Inflammatory macrophage (primary cell): Measurements from ENCODE around the gene TLE1.

Experiments used
- DNase-seq, 2 donors: peaks; one replicate each; pipeline ENCODE4 v3.0.0-alpha.2; 2020 to 2022

TLE1 gene

DNA sequence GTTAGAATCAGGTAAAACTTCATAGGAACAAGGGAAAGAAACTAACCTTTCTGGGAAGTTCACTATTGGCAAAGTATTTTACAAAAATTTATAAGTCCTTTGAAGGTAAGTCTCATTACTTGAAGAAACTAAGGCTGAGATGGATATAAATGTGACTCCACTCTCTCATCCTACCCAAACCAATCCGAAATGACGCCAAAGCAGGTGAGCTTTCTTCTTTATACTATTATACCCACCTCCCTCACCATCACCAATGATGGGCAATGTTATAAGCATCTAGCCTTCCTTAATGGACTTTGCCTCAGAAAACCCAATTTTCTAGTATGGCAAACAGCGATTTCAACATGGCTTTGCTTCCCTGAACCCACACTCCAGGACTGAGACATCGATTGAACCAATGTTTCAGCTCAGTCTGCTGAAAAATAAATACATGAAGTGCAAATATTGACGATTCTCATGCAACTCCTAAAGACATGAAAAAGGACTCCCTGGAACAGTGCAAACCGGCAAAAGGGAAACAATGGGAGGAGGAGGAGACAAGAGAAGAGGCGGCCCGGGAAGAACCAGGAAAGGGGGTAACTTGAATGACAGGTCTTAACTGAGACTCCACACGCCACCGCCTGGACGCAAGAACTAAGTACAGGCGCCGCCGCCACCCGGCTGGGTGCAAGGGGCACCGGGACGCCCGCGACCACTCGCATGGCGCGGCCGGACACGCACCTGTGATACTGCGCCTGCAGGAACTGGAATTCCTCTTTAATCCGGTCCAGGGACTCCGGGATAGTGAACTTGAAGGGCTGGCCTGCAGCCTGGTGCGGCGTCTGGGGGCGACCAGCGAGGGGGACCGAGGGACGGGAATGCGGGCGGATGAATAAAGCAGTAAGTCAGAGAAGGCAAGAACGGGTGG, 2.5 kb downstream of the TLE1 start:
- peak; percentile 23 to 71 for DNase-seq

DNA sequence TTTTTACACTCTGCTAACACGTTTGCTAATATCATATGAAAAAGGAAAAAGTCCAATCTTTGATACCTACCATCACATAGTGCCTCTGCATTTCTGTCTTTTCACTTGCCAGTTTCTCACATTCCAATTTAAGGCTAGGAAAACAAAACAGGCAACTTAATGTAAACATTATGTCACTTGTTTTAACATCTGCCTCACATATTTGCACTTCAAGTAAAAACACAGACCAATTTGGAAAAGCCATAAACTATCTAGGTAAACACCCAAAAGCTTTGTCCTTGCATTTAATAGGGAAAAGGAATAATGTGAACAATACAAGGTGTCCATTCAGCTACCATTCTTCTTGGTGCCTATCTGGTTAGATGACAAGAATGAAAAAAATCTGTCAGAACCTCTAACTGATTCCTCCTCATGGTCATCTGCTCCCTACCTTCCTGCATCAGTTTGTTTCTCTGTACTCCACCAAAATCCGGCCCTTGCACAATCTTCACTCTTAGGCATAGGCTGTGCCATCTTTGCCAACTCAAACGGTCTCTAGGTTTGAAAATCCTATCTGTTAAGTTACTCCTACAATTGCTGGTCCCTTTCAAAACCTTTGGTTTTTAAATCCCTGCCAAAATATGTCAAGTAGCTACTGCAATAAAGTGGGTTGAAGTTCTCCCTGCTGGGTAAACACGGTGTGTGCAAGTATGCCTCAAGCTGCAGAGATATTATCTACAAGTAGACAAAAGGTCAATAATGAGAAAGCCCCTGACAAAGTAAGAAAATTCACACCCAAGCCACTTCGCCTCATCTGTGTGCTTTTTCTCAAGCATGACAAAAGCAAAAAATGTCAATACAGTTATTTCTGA, 3.4 kb downstream of the TLE1 start:
- DNase-seq: no peak

DNA sequence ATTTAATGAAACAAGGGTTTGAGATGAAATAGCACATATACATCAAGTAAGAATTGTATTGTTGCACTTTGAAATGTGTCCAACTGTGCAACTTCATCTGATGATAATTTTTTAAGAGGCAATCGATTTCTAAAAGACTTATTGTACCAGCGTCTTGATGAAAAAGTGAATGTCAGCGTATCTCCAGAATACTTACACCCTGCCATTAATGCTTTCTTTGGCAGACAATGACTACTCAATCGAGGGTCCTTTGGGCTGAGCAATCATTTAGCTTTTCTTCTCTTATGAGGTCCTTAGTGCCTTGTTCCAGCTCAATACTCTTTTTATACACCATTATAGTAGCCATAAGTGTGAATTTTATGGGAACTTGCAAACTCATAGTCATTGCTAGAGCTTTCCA, 4.7 kb downstream of the TLE1 start:
- DNase-seq: no peak

- DNase-seq: no peak
These were observed 5.6 kb downstream of the TLE1 start for GRCh38 chr9:81683704-81684103.

DNA sequence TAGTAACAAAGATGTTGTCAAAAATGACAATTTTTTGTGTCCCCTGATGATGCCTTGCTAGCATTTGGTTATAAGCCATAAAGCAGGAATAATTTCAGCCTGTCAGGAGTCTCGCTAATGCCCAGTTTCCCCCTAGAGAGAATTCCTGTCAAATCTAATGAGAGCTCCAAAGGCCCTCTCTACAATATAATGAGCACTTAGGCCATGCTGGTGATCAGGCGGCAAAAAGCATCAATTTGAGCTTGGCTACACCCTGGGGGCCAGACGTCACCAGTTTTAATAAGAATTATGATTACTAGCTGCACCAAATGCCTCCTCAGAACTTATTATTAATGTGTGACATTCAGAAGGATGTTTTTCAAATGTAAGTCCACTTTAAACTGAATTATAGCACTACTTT, 6.1 kb downstream of the TLE1 start:
- DNase-seq: no peak

- peak in 1 of 2 donors; percentile 7 for DNase-seq
These were observed 6.5 kb downstream of the TLE1 start for GRCh38 chr9:81682797-81683196.

DNA sequence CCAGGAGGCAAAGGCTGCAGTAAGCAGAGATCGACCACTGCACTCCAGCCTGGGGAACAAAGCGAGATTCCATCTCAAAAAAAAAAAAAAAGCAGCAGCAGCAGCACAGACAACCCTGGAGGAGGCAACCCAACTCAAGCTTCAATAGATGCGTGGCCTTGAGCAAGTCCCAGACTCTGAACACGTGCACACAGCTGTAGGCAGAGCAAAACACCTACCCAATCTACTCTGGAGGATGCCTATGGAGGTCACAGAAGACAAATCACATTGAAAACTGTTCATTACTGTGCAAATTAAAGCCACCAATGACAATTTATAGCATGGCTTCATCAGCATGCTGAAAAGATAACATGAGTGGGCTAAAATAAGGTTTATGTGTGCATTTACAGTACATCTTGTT, 7.2 kb downstream of the TLE1 start:
- no peak for DNase-seq

DNA sequence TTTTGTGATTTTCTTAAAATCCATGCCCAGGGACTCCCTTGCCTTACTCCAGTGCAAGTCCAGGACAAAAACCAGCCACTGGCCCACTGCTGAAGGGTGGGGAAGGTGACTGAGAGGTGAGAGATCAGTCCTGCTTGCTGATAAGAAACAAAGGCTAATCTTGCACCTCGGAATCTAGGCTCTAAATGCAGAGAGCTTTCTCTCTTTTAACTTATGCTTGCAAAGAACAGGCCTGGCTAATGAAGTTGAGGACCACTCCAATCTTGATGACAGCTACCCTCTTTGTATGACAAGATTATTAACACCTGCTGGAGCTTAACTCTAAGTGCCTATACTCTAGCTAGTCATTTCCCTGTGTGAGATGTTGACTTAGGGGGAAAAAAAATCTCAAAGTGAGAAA, 8.8 kb downstream of the TLE1 start:
- DNase-seq: no peak

DNA sequence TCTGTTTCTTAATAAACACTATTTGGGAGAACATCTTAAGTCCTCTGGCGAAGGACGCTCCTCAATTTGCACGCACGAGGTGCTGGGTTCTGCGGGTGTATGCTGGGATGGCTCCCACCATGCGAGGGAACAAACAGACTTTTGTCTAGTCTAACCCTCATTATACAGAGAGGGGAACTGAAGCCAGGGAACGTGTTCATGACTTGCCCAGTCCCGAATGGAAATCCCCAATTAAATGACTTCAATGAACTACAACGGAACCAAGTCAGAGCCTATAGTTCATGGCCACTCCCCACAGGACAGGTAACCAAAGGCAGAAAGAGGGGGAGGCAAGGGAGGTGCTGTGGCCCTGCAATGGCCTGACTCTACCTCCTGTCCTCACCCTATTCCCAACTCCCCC, 9.3 kb downstream of the TLE1 start:
- DNase-seq: no peak

DNA sequence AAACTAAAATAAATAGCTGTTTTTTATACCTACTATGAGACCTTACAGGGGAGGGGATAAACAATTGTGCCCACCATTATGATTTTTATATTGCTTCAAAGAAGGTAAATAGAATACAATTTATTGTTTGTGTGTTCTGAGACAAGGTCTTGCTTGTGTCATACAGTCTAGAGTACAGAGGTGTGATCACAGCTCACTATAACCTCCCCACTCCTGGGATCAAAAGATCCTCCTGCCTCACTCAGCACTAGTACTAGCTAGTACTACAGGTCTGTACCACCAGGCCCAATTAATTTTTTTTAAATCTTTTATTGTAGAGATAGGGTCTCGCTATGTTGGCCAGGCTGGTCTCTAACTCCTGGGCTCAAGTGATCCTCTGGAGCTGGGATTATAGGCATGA, 11.3 kb downstream of the TLE1 start:
- no peak for DNase-seq

GRCh38 chr9:81676395-81676794, 13.0 kb downstream of the TLE1 start:
- no peak for DNase-seq

DNA sequence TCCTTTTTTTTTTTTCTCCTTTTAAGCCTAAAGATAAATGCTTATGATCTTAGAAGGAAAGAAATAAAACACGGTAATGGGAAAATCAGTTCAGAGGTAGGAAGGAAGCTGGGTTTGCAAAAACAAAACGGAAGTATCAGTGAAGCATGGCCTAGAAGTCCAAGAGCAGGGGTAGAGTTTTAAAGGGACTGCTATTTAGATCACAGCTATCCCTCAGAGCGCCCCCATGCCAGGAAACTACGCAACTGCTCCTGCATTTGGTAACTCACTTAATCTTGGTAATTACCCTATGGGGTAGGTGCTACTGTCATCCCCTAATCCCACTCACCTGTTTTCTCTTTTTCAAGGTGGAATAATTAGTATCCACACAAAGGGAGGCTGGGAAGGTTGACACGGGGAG, 16.0 kb downstream of the TLE1 start:
- DNase-seq: no peak

GRCh38 chr9:81671880-81672280, 17.5 kb downstream of the TLE1 start:
- DNase-seq: no peak

GRCh38 chr9:81669866-81670265, 19.5 kb downstream of the TLE1 start:
- no peak for DNase-seq

GRCh38 chr9:81669041-81669651, 20.2 kb downstream of the TLE1 start:
- DNase-seq: no peak

- no peak for DNase-seq
These were observed 23.2 kb downstream of the TLE1 start for GRCh38 chr9:81666123-81666522.

- no peak for DNase-seq
These were observed 23.9 kb downstream of the TLE1 start for GRCh38 chr9:81665322-81665871.

- no peak for DNase-seq
These were observed 24.6 kb downstream of the TLE1 start for GRCh38 chr9:81664638-81665222.

GRCh38 chr9:81661339-81661738, 28.0 kb downstream of the TLE1 start:
- no peak for DNase-seq

DNA sequence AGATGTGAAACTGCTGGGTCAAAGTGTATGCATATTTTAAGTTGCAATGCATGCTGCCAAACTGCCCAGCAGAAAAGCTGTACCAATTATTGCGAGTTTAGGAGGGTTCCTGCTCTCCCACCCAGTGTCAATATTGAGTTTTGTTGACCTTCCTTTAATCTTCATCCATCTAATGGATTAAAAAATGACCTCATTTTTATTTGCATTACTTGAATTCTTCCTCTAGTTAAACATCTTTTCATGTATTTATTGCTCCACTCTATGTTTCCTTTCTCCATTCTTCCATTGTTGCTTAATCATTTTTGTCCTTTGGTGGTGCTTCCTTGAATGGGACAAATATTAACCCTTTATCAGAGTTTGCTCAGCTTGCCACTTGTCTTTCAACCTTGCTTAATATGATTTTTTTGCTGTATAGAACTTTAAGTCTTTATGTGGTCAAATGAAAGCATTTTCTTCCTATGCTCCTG, 32.4 kb downstream of the TLE1 start:
- no peak for DNase-seq

GRCh38 chr9:81656004-81656403, 33.3 kb downstream of the TLE1 start:
- peak; percentile 3 to 31 for DNase-seq

- no peak for DNase-seq
These were observed 36.1 kb downstream of the TLE1 start for GRCh38 chr9:81653240-81653639.
